Umbilical cord (tissue), 2 donors: ENCODE measurements around the gene BTC. TPM values are rescaled to one million over a fixed set of nuclear protein-coding genes. Genes with fewer than 3 reads are reported as not detected.
"Not testable (repeated sequence)": the region's sequence is repeated elsewhere in the genome, so short reads cannot be mapped to it uniquely, and the experiment has no call there.

Source experiments
- DNase-seq: peaks from one replicate; pipeline ENCODE4 v3.0.0-alpha.2; 2015; ENCODE audit warnings: low spot score
- total RNA-seq: library from RNA; depleted of rRNA; stranded (reverse); fragments of >200 nt; gene quantifications from one replicate; pipeline ENCODE4 v1.2.3, GENCODE V29; 2014; ENCODE audit warnings: low replicate concordance; ENCODE audit not compliant: insufficient read depth

BTC gene, protein sequence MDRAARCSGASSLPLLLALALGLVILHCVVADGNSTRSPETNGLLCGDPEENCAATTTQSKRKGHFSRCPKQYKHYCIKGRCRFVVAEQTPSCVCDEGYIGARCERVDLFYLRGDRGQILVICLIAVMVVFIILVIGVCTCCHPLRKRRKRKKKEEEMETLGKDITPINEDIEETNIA
- total RNA-seq = 0.96 TPM

DNA sequence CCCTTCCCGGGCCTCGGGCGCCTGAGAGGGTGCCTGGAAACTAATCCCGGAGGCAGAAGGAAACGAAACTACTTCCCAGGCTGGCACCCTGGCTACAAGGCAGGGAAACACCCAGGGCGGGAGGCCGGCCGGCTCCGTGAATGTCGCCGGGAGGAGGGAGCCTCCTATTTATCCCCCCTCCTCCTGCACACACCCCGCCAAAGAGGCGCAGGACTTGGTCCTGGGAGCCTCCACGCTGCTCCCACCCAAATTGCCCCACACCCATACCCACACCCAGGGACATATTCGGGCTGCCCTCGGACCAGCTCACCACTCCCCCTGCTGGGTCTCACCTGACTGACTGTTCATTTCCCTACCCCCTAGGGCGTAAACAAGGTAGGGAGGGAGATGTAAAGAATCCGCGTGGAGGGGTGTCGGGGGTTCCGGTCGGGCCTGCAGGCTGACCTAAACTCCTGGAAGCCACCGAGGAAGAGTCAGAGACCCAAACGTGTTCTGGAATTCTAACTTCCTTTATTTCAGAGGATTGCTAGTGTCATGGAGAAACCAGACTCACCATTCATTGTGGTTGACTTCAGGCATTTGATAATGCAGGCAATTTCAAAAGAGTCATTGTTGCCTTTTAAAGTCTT lies at the start of gene BTC:
Gene BTC (minus strand): TSS at position 142 of the 629 bp plus-strand sequence. CDS start 198 bp downstream, outside the sequence.
- DNase-seq = peak; percentile 18

DNA sequence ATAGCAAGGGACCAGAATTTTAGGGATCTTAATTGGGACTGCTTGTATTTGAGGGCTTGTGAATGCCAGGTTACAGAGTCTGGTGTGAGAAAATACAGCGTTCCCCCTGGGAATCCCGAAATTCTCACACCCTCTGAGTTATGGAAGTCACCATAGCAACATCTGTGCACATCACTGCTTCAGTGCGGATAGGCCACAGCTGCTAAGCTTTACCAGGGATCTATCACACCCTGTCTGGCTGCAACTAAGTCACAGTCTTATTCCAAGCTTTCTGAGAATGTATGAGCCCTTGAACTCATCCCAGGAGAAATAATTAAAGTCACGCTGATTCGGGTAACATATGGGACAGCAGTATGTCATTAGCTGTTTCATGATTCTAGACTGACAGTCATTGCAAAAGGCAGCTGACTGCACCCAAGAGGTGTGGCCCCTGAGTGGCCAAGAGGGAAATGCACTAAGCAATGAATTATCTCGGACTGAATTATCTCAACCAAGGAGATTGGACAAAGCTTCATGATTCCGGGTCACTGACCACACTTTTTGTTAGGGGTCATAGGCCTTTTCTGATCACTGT lies 46.7 kb upstream of the BTC start:
- no peak for DNase-seq

DNA sequence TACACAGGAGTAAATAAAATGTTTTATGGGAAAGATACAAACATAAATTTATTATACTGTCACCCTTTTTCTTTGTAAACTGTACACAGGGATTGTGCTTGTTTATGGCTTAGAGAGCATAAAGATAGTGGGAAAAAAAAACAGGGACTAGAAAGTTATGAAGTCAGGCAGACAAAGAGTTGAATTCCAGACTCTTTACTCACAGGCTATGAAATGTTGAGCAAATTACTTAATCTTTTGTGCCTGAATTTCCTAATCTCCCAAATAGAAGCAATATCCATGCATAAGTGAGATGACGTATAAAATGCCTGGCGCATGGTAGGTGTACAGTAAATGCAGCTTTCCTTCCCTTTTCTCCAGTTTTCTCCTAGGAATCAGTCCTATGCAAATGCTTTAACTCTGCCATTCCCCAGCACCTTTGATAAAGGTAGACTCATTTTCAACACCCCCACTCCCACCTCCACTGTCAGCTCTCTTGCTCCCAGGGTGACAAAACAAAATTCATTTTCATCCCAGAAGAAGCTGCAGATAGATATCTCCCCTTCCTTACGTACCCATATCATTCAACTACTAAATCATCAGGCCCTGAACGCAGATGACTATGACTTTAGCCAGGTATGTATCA lies 44.5 kb upstream of the BTC start:
- no peak for DNase-seq

DNA sequence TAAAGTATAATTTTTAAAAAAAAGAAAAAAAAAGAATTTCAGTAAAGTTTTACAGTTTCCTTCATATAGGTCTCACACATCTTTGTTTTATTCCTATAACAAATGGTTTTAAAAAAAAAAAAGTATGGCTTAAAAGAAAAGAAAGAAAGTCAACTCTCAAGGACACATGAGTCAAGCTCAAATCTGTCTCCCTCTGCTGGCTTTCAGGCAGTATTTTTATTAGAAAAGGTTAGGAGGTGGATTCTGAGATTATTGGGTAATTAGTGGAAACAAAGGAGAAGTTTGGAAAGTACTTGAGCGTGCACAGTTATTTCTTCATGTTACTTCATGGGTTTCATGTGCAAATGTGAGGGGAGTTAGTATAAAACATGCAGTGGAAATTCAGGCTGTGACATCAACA lies 36.6 kb upstream of the BTC start:
- DNase-seq = no peak

- DNase-seq = no peak
These were observed 28.9 kb upstream of the BTC start for GRCh38 chr4:74823194-74823593.

DNA sequence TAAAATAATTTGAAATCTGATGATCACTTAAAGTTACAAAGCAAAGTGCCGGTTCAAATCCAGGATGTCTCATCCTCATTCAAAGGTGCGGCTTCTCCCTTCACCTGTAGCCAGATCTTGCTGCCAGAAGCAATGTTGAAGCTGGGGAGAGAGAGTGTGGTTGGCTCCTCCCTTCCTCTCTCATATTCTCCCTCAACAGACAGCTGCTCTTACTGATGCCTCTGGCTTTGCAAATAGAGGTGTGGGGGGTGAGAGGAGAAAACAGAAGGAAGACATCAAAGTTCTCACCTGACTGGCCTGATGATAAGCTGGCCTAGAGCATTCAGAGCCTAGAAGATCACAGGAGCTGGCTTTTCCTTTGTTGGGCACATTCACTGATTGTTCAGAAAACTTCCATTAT lies 28.3 kb upstream of the BTC start:
- DNase-seq = no peak

DNA sequence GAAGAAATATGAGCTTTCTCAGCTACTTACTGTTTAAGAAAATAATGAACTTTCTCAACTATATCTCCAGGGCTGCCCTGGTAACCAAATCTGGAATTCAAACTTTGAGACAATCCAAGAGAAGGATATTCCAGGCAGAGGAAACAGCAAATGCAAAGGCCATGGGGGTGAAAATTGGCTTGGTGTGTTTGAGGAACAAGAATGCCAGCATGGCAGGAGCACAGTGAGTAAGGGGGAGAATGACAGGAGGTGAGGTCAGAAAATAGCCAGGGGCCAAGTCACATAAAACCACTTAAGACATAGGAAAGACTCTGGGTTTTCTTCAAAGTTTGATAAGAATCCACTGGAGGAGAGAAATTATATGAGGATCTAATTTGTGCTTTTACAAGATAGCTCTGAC lies 27.2 kb upstream of the BTC start:
- peak; percentile 31 for DNase-seq

GRCh38 chr4:74814052-74814451 lies 19.7 kb upstream of the BTC start:
- no peak for DNase-seq

GRCh38 chr4:74812056-74812455 lies 17.7 kb upstream of the BTC start:
- not testable (repeated sequence) for DNase-seq

DNA sequence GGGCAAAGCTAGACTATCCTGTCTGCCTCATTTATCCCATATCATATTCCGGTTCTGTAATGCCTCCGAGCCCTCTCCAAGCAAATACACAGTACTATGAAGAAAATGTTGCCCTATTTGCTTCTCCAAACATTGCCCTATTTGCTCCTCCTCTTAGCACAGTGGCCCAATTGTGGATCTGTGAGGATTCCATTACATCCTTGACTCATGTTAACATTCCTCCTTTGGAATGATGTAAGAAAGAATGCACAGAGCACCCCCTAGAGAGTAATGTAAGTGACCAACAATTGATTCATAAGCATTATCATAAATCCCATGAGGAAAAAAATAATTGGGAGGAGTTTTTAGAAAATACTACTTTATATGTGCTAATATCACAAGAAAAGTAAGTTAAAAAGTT lies 11.3 kb upstream of the BTC start:
- no peak for DNase-seq

- no peak for DNase-seq
These were observed 6.0 kb upstream of the BTC start for GRCh38 chr4:74800310-74800709.

DNA sequence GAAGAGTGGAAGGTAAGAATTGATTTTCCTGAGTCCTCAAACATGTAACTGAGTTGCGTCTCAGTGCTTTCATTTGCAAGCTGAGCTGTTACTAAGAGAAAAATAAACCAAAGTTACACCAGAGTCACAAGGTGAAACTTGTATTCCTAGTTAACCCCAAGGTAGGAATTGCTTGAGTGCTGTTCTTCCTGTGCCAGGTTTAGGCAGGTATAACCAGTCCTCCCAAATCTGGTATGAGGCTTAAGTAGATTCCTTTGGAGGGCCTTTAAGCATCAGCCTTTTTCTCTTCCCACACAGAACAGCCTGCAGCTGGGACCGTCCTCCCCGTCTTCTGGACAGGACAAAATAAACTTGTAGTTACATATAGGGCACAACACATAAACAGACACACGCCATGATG lies 2.3 kb upstream of the BTC start:
- DNase-seq = peak; percentile 3

- DNase-seq = peak; percentile 26
These were observed 454 bp downstream of the BTC start for GRCh38 chr4:74793757-74794381.

- no peak for DNase-seq
These were observed 3.7 kb downstream of the BTC start for GRCh38 chr4:74790652-74791051.

- DNase-seq = no peak
These were observed 4.8 kb downstream of the BTC start for GRCh38 chr4:74789518-74789917.

DNA sequence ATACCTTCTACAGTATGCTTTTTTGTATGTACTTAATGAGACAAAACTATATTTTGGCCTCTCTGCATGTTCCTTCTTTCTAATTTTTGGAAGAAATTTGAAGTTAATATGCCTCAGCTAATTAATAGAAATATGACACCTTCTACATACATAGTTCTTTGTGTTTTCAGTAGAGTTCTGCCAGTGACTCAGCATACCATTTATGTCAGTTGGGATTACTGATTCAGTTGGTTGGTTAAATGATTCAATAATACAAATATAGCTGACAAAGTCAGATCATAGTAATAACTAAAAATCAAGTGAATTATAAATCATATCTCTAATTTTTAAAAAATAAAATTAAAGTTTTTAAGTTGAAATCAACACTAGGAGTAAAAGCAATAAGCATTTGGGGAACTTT lies 16.8 kb downstream of the BTC start:
- no peak for DNase-seq

GRCh38 chr4:74772783-74773182 lies 21.5 kb downstream of the BTC start:
- DNase-seq = no peak

DNA sequence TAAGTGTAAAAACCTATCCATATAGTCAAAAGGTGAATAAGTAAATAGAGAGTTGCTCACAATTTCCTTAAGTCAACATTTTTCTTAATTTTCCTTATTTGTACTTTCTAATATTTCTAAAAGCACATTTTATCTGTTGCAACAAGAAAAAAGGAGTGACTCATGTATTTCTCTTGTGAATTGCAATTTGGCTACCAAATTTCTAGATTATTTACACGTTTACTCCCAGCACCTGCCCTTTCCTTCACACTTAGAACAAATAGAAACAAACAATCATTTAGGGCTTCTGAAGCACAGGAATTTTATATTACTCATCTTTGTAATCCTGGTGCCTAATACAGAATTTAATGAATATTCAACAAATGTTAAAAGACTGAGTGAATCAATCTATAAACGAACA lies 22.2 kb downstream of the BTC start:
- no peak for DNase-seq

DNA sequence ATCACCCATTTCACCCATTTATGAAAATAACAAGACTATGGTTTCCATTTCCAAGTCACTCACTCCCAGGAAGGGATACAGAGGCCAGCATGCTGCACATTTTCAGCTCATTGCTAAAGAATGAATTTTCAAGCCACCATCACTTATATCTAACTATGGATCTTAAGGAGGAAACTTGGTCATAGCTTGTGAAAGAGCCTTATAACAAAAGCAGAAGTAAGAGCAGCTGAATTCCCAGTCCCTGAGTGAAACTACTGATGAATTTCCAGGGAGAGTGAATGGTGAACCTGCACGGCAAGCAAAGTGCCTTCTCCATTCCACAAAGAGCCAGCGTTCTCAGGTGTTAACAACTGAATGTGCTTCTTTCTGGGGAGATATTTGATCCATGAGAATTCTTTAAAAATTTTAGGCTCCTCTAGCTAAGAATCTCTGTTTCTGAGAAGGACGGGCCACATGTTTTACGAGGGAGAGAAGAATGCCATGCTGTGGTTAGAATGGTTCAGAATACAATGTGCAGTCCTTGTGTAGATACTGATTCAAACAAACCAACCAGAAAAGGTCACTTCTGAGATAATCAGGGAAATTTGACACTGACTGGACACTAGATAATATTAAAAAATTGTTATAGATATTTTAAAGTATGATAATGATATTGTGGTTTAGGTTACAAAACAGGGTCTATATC lies 24.0 kb downstream of the BTC start:
- no peak for DNase-seq

DNA sequence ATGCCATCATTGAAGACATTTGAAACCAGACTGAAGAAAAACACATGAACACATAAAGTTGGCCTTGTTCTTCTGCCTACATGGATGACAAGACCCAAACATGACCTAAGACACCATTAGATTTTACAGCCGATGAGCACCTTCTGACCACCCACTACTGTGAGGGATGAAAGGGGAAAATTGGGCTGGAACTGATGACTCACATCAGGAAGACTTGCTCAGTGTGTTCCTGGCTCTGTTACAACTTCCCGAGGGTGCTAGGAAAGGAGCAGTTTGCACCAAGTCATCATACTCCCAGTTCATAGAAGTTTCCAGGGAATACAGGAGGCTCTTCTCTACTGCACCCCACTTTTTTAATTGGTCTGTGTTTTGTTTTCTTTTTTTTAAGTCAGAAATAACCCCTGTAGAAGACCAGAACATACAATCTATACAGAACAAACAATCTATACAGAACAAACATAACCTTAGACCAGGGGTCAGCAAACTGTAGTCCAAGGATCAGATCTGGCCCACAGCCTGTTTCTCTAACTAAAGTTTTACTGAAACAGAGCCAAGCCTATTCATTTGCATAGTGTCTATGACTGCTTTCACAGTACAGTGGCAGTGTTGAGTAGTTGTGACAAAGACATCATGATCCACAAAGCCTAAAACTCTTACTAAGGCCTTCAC lies 25.3 kb downstream of the BTC start:
- DNase-seq = no peak

GRCh38 chr4:74764119-74764518 lies 30.2 kb downstream of the BTC start:
- DNase-seq = no peak
